Mammary epithelial cell (primary cell): ENCODE data around the gene BUD31.

ENCODE experiments used
- CTCF ChIP-seq, 2 donors: IDR thresholded peaks in 1 of 2; conservative IDR thresholded peaks in 1 of 2; 2 replicates each; pipeline ENCODE4 v1.5.1; 2011 to 2012; ENCODE audit warnings: inconsistent platforms in 2 of 2, low read length in 2 of 2, mild to moderate bottlenecking in 2 of 2, control low read depth in 1 of 2, low read depth in 1 of 2; ENCODE audit not compliant: insufficient read depth in 1 of 2; ENCODE audit errors: extremely low read depth in 1 of 2
- EZH2 ChIP-seq: IDR thresholded peaks from 2 replicates; pipeline ENCODE4 v1.6.1; 2012; ENCODE audit warnings: low read length, inconsistent platforms, borderline replicate concordance

GRCh38 chr7:99385564-99385963 lies 23.2 kb upstream of the BUD31 start:
- no peak for TF ChIP-seq CTCF (conservative IDR thresholded peaks at IDR 0.05 in 1 of 2, IDR thresholded peaks at IDR 0.05 in 1 of 2; ENCODE audit: extremely low read depth in 1 of 2, insufficient read depth in 1 of 2, low read depth in 1 of 2, low read length in 2 of 2)
- TF ChIP-seq EZH2: no peak
